ENCODE data around the gene MCC. TPM values are rescaled to one million over a fixed set of nuclear protein-coding genes. Genes with fewer than 3 reads are reported as not detected.

The MCC gene
- polyA plus RNA-seq, 4 donors: 27.6 to 33.3 (median 31.7) TPM

GRCh38 chr5:113157886-113158285, 330.4 kb downstream of the MCC start:
- DNase-seq (ENCODE audit: low read depth in 4 of 4, low spot score in 2 of 4): no peak

DNA sequence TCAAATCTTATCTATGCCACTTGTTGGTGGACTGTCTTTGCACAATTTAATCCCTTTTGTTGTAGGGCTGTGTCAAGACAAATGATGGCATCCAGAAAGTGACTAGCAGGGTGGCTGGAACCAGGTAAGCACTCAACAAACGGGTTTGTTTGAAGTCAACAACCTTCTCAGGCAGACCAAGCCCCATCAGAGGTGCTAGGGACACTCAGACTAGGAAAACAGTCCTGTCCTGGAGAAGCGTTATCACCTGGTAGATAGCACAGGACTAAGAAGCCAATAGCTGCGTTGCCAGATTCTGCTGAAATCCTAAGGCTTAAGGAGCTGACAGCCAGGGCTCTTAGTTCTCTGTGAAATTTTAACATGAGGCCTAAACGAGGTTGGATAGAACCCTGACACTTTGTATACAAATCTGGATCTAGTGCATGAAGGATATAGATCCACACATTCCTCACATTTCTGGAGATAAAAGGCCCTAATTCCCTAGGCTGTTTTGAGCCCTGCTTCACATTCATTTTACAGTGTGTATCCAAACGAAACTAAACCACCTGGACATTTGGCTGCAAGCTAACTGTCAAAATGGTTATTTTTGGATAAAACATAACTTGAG, 331.9 kb downstream of the MCC start:
- DNase-seq (ENCODE audit: low read depth in 4 of 4, low spot score in 2 of 4): no peak

GRCh38 chr5:113153512-113154097, 334.6 kb downstream of the MCC start:
- no peak for DNase-seq (ENCODE audit: low read depth in 4 of 4, low spot score in 2 of 4)

- DNase-seq (ENCODE audit: low read depth in 4 of 4, low spot score in 2 of 4): no peak
Observed at GRCh38 chr5:113152380-113152740, 335.9 kb downstream of the MCC start.

DNA sequence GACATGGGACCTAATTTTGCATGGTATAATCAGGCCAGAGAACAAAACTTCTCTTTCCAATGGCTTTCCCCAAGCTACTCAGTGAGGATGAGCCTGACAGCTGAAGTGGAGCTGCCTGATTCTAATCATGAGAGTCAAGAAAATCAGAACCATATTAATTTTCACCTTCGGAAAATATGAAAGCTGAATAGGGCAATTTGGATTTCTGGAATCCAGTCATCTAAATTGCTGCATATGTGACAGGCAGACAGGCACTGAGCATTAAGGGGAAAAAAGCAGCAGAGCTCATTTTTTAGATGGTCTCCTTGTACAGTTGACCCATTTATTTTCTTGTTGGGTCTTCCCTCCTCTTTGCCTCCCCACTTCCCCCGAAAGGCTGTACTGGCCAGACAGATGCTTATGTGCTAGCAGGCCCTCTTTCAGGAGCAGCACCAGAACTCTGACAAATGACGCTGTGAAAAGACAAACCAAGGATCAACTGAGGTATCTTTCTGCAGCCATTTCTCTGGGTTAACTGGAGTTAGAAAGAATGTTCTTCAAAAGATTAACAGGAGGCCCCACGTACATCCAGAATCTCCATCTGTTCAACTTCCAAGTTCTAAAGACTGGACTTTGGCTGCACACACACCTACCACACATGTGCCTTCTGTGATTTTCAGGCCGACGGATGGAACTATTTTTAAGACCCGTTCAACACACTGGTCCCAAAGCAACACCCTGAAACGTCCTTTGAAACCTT, 336.4 kb downstream of the MCC start:
- DNase-seq (ENCODE audit: low read depth in 4 of 4, low spot score in 2 of 4): no peak

- DNase-seq (ENCODE audit: low read depth in 4 of 4, low spot score in 2 of 4): no peak
Observed at GRCh38 chr5:113150821-113151220, 337.4 kb downstream of the MCC start.

- no peak for DNase-seq (ENCODE audit: low read depth in 4 of 4, low spot score in 2 of 4)
Observed at GRCh38 chr5:113150221-113150620, 338.0 kb downstream of the MCC start.

DNA sequence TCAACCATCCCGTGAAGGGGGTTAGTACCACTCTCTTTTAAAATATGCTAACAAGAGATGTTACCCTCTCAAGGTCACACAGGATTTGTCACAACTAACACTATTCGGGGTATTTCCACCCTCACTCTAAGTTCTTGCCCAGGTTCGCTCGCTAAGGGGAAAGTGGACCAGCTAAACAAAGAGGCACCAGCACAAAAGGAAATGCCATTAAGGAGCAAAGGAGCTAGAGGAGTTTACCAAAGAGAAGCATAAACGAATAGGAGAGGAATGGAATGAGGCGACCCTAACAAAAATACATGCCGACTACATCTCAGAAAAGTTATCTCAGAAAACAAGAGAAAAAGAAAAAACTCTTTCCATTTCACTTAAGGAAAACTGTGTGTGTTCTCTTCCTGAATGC, 340.7 kb downstream of the MCC start:
- no peak for DNase-seq (ENCODE audit: low read depth in 4 of 4, low spot score in 2 of 4)

- DNase-seq (ENCODE audit: low read depth in 4 of 4, low spot score in 2 of 4): no peak
Observed at GRCh38 chr5:113147101-113147508, 341.1 kb downstream of the MCC start.

GRCh38 chr5:113145757-113146387, 342.4 kb downstream of the MCC start:
- DNase-seq (ENCODE audit: low read depth in 4 of 4, low spot score in 2 of 4): no peak

GRCh38 chr5:113142186-113142585, 346.1 kb downstream of the MCC start:
- no peak for DNase-seq (ENCODE audit: low read depth in 4 of 4, low spot score in 2 of 4)

DNA sequence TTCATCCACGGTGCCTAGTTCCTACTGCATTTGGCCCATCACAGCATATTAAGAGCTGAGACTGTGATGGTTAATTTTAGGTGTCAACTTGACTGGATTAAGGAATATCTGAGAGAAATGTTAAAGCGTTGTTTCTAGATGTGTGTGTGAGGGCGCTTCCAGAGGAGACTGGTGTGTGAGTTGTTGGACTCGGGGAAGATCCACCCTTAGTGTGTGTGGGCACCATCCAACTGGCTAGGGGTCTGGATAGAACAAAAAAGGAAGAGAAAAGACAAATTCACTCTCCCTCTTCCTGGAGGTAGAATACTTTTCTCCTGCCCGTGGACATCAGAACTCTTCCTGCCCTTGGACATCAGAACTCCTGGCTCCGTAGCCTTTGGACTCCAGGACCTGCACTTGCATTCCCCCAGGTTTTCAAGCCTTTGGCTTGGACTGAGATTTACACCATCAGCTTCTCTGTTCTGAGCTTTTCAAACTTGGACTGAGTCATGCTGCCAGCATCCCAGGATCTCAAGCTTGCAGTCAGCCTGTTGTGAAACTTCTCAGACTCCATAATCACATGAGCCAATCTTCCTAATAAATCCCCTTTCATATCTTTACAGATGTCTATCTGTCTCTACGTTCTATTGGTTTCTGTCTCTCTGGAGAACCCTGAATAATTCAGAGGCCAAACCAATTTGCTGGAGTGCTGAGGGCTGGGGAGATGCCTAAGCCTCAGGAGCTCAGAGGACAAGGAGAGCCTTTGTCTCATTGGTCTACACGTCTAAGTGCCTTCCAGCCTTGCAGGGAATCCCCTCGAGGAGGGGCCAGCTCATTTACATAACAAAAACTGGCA, 347.2 kb downstream of the MCC start:
- DNase-seq (ENCODE audit: low read depth in 4 of 4, low spot score in 2 of 4): no peak

DNA sequence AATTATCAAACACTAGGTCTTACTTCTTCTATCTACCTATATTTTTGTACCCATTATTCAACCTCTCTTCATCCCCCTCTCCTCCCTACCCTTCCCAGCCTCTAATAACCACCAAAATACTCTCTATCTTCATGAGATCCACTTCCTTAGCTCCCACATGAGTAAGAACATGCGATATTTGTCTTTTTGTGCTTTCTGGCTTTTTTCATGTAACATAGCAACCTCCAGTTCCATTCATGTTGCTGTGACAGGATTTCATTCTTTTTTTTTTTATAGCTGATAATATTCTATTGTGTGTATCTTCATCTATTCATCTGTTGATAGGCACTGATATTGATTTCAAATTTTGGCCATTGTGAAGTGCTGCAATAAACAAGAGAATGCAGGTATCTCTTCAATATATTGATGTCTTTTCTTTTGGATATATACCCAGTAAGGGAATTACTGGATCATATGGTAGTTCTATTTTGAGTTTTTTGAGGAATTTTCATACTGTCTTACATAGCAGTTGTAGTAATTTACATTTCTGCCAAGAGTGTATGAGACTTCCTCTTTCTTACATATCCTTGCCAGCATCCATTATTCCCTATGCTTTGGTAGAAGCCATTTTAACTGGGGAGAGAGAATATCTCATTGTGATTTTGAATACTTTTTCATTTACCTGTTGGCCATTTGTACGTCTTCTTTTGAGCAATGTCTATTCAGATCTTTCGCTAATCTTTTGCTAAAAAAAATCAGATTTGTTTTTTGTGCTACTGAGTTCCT, 354.9 kb downstream of the MCC start:
- DNase-seq (ENCODE audit: low read depth in 4 of 4, low spot score in 2 of 4): no peak

DNA sequence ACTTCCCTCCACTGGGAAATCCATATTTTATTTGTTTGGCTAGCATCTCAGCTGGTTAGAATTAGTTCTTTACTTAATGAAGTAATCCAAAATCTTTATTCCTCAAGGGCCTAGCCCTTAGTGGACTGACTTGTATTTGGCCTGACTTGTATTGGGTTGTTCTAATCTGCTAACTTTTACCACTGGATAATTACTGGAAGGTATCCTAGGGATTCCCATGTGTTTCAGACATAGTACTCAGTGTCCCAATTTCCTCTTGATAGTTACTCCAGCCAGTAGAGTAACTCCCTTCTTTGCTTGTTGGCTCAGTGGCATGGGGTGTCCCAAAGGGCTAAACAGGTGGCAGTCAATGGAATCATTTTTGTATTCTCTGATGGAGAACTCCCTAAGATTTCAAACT, 355.7 kb downstream of the MCC start:
- DNase-seq (ENCODE audit: low read depth in 4 of 4, low spot score in 2 of 4): no peak

DNA sequence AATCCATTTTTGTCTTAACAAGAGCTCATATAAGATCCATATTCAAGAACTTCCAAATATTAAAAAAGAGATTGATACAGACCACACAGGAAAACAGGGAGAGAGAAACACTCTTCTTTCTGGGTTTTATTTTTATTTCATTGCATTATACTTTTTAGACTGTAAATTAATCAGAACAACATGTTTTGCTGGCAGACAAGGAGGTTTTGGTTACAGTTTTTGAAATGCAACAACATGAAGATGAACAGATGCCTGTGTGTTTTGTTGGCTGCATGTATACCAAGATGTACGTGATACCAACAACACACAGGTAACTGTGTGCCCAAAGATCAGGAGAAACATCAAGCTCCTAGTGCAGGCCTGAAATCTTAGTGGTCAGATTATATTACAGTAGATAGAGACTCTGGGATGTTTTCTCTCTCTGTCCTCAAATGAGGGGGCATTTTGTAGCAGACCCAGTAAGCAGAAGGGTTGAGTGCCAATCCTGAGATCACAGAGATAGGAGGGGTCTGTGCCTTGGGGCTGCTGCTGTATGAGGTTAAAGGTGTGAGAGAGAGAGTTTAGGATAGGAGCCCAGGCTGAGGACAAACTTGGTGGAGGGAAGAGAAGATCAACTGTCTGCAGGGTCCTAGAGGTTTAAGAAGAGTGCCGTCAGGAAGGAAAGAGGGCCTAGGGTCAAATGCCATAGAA, 359.5 kb downstream of the MCC start:
- no peak for DNase-seq (ENCODE audit: low read depth in 4 of 4, low spot score in 2 of 4)

DNA sequence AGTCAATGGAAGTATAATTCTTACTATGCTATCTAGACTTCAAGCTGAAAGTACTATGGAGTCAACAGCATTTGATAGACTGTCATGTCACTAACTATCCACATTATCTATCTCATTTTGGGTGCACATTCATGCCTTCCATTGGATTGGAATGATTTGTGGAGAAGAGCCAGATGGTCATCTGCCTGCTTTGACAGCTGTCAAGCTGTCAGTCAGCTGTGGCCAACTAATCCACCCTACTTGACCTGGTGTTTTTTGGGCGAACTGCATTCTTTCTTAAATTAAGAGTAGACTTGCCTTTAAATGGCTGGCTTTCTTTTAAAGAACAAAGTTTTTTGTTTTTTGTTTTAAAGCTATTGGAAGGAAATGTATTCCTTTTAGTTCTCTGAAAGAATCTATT, 360.2 kb downstream of the MCC start:
- no peak for DNase-seq (ENCODE audit: low read depth in 4 of 4, low spot score in 2 of 4)

- no peak for DNase-seq (ENCODE audit: low read depth in 4 of 4, low spot score in 2 of 4)
Observed at GRCh38 chr5:113127021-113127420, 361.2 kb downstream of the MCC start.

DNA sequence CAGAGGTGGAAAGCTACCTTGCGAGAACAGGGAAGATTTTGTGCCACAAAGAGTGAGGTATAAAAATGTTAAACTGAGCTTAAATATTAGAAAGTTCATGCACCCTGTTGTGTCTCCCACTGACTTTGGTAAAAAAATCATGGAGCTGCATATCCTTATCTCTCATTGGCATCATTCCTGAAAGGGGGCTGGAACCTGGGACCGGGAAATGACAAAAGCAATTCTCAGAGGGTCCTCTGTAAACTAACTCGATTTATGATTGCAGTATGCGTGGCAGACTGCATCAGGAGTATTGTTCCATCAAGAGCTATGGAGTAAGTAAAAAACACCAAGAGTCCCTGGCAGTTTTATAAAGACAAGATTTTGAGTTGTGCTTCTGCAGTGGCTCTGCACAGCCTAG, 362.9 kb downstream of the MCC start:
- DNase-seq (ENCODE audit: low read depth in 4 of 4, low spot score in 2 of 4): no peak

DNA sequence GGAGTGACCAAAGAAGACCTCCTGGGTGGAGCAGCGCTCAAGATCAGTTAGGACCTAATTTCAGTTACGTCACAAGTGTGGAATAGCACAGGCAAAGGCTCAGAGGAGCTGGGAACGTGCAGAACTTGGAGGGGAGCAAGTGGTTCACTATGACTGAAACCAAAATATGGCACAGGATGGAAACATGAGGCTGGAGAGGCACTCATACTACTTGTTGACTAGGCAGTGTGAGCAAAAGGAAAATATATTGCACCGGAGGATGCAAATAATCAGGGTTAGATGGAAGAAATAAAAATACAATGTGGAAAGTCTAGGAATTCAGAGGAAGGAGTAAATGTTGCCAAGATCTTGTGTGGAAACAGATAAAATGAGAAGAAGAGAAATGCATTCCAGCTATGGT, 363.3 kb downstream of the MCC start:
- no peak for DNase-seq (ENCODE audit: low read depth in 4 of 4, low spot score in 2 of 4)

GRCh38 chr5:113124265-113124664, 364.0 kb downstream of the MCC start:
- DNase-seq (ENCODE audit: low read depth in 4 of 4, low spot score in 2 of 4): no peak
